Stimulated activated CD8-positive, alpha-beta memory T cell treated with anti-CD3 and anti-CD28 coated beads, Interleukin-4, amount 100 ng/mL, for 4 hours (primary cell): ENCODE results near the gene CYB561.

Source experiments
- DNase-seq, 2 donors: peaks; one replicate each; pipeline ENCODE4 v3.0.0-alpha.2; 2020; ENCODE audit warnings: low read depth in 2 of 2, low spot score in 1 of 2

CYB561 gene

DNA sequence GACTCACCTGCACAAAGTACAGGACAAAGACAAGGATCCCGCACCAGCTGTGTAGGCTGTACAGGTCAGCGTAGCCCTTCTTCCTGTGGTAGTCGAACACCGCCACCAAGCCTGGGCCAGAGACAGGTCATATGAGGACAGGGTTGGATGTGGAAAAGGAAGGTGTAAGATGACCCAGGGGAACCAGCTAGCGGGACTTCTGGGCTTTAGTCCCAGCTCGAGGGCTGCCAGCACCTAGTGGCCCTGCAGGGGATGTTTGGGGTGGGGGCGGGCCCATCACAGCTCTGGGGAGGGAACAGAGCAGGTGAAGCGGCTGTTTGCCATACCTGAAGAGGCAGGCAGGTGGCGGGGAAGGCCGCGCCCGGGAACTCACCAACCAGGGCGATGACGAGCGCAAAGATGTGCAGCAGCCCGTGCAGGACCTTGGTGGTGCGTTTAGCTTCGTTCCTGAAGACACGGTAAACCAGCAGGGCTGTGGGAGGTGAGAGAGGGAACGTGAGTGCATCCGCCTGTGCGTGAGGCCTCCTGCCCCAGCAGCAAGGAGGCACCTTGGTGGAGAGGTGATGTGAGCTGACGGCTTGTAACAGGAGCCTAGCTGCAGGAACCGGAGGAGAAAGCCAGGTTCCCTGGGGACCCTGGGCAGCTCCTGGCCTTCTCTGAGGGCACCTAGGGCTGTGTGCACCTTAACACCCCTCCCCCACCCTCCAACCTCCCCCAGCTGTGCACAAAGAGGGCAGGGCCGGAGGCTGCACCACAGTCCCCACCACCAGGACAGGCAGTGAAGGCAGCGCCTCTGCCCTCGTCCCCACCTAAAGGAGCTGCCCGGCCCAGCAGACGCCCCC, 10.2 kb downstream of the CYB561 start:
- DNase-seq, result no peak

DNA sequence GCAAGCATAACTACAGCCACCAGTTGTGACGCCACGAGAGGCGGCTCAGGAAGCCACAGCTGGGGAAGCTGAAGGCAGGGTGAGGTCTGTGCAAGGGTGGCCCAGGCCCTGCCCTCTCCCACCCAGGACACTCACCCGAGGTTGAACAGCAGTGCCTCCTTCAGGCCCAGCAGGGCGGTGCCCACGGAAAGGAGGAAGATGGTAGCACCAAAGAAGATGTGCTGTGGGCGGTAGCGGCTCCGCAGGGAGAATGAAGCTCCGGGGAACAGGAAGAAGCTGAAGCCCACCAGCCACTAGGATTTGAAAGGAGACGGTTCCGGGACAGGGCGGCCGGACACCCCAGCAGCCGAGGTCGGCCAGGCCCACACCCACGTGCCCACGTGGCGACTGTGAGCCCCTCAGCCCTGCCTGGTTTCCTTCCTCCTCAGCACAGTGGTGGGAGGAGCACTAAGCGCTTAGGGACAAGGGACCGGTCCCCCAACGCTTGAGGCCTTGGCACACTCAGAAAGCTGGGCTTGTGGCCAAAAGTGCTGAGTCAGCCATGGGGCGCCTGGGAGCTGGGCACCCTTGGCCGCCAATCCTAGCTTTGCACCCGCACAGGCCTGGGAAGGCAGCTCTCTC, 11.0 kb downstream of the CYB561 start:
- DNase-seq, result no peak

DNA sequence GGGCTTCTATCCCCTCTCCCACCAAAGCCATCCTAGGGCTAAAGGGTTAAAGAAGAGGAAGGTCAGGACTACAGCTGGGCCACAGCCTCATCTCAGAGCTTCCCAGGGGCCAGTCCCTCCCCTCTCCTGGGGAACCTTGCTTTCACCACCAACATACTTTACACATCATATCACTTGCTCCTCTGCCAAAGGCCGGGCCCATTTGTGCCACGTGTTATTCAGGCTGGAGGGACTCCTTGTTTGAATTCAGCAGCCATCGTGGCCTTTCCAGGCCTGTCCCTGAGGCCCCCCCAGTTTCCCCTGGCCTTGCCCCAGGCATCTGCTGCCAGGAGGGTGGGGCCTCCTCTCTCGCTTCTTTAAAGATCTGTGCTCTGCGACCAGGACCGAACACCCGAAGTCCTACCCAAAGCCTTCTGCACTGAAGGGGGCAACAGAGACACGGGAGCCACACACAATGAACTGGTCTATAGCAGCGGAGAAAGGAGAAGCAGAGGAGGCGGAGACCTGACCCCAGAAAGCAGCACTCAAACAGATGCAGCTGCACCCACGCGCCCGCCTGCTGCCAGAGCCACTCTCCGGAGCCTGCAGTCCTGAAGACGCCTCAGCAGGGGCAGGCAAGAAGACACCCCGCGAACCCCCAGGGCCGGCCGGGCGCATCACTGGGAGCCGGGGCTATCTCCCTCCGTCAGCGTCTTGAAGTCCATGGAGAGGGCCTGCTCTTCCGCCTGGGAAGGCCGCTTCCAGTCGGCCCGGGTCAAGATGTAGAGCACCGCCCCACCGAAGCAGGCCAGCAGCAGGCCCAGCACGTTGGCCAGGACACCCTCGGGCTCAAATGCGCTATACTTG, 12.1 kb downstream of the CYB561 start:
- DNase-seq, result no peak

DNA sequence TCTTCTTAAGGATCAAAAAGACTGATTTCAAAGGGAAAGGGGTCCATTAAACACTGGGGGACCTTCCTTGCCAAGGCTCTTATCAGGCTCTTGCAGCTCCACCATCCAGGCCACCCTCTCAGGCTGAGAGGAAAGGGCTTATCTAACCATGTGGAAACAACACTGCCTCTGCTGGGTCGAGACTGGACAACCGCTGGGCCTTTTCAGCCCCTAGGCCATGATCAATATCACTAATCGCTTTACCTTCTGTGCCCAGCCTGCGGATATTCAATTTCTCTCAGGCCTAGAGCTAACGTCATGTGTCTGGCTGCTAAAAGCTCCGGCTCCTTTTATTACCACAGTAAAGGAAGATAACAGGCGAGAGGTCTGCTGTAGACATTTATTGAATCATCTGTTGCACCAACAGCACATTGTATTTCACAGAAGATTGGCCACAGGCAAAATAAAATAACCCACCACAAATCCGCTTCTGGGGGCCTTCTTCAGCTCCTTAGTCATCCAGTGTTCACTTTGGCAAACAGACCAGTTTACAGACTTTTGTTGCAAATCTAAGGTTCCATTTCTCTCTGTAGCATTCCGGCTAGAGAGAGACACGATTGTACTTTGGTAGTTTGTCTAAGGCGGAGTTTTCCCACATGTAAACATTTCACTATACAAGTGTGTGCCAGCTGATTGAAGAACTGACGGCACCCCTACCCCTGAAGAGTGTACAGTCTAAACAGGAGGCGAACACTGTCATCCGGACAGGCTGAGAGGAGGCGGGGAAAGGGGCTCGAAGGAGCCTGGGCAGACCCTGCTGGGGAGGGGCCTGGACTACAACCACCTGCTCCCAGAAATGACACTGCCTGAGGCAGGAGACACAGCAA, 13.9 kb downstream of the CYB561 start:
- DNase-seq, result no peak

DNA sequence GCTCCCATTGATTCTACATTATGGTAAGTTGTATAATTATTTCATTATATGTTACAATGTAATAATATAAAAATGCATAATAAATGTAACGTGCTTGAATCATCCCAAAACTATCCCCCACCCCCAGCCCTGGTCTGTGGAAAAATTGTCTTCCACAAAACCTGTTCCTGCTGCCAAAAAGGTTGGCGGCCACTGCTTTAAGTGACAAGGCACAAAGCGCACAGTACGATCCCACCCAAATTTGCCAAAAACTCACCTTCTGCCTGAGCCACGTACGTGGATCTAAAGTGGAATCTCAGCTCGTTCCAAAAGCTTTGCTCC, 14.5 kb downstream of the CYB561 start:
- DNase-seq, result no peak

DNA sequence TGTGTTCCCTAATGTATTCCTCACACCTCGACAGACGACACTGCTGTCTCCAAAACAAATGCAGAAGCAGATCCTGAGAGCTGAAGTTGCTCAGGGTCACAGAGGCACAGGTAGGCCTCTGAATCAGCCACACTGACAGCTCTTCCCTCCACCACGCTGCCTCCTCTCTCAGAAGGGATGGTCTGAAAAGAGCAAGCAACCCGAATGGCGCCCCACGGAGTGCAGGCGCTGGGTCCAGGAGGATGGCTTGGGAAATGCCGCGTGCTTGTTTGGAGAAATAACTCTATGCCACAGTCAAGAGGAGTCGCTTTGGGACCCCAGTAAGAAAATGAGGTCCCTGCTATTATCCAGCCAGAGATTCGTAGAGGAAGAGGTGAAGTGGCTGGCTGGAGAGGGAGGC, 15.9 kb downstream of the CYB561 start:
- DNase-seq, result no peak

DNA sequence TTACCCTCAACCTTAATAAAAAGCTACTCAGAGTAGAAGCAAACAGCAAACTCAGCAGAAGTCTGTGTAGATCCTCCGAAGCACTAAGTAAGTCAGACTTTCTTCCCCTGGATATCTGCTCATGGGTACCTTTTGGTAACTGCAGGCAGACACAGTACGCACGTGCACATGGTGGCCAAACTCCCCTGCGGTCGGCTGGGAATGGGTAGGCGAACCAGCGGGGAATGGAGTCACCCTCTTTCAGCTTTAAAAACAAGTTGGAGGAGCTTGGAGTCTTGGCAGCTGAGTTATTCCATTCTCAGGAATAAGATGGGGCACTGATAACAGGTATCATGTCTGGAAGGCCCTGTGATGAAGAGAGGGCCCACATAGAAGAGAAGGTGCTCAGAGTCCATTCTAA, 16.3 kb downstream of the CYB561 start:
- no peak for DNase-seq

DNA sequence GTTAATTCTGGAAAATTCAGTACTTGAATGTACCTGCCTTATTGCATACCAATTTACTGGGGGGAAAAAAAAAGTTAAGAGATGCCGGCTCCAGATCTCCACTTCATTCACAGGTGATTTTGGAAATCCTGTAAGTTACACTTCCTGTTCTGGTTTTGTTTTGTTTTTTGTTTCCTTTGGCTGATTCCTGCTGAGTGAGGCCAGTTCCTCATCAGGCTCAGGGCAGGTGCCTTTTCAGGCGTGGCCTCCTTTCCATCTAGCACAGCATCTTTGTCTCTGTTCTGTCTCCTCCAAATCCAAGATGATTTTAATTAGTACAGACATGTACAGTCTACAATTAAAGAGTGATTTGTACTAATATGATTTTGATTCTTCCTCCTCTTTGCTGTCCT, 19.2 kb downstream of the CYB561 start:
- no peak for DNase-seq

DNA sequence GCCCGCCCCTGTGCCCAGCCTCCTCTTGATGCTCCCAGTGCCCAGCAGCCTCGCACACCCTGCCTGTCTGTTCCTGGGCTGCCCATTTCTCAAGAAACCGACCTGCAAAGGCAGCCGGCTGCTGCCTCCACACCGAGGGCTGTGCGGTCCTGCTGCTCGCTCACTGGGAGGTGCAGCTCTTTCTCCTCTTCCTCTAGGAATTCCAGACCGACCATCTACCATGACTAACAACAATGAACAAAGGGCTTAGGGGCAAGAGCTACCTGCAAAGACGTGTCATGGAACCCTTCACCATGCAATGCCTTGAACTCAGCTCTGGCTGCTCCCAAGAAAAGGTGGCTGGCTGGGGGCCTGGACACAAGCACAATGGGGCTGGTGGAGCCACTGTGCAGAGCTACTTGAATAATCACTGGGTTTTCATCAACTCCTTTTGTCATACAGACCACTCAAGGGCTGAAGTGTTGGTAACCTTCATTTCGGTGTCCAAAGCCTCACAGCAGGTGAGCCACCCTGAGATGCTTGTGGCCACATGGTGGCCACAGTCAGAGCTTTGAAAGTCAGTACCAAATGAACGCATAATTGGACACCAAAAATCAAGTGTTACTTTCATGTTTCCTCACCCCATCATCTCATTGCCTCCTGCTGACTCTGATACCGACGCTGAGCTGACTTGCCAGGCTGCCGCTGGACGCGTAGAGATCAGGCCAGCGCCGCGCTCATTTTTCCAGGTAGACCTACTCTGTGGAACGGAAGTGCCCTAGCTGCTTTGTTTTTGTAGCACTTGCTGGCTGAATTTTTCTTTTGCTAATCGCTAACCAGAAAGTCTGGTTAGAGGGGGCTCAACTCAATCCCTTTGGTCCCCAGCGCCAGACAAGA, 19.8 kb downstream of the CYB561 start:
- no peak for DNase-seq

DNA sequence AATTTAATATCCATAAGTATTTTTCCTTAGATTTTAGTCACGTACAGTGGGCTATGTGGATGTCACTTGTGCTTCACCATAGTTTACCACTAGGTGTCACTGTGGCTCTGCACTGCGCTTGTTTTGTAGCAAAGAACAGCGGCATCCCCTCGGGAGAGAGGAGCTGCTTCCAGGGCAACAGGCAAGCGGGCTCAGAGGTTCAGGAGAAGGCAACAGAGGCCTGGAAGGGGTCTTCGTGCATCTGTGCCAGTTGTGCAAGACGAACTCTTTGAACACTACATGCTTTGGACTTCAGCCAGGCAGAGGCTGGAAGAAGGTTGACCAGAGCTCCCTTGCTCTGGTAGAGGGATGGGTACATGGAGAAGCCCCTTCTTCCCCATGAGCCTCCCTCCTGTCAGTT, 20.6 kb downstream of the CYB561 start:
- DNase-seq, result peak in 1 of 2 donors; percentile 47

DNA sequence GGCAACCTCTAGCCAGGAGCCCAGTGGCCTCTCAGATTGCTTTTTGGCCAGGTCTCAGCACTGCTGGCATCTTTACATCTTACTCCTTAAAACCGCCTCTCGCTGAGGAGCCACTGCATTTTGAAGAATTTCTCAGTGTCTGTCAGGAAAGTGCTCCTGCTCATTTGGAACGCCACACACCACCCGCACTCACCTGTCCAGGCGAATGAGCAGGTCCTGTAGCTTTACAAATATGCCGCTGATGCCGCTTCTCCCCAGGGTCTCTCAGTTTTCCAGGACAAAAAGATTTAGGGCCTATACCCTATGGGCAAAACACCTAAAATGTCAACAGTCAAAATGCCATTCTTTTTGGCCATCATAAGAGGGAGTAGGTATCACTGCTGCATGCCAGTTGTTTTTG, 22.1 kb downstream of the CYB561 start:
- no peak for DNase-seq

DNA sequence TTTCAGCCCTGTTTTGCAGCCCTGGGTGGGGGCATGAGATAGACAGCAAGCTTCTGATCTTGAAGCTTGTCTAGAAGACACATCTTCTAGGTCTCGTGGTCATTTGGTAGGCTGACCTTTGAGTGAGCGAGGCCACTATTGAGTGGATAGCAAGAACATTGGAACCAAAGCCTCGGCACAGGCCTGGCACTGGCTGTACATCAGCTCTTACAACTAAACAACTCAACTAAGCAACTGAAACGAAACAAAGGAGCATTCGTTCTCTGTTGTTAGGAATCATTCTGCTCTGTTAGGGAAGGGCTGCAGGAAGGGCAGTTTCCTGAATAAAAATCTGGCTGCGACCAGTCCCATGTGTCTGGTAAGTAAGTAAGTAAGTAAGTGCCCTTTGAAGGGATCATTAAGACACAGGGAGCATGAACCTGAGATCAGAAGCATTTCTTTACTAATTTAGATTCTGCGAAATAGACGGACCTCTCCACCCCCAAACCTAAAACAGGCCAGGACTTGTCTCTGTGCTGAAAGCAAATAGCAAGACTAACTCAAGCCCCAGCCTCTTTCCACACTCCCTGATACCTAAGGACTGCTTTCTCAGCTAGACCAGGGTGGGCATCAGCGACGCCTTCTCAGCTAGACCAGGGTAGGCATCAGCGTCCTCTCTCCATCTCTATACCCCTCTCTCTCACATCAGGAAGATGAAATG, 22.7 kb downstream of the CYB561 start:
- DNase-seq, result no peak

DNA sequence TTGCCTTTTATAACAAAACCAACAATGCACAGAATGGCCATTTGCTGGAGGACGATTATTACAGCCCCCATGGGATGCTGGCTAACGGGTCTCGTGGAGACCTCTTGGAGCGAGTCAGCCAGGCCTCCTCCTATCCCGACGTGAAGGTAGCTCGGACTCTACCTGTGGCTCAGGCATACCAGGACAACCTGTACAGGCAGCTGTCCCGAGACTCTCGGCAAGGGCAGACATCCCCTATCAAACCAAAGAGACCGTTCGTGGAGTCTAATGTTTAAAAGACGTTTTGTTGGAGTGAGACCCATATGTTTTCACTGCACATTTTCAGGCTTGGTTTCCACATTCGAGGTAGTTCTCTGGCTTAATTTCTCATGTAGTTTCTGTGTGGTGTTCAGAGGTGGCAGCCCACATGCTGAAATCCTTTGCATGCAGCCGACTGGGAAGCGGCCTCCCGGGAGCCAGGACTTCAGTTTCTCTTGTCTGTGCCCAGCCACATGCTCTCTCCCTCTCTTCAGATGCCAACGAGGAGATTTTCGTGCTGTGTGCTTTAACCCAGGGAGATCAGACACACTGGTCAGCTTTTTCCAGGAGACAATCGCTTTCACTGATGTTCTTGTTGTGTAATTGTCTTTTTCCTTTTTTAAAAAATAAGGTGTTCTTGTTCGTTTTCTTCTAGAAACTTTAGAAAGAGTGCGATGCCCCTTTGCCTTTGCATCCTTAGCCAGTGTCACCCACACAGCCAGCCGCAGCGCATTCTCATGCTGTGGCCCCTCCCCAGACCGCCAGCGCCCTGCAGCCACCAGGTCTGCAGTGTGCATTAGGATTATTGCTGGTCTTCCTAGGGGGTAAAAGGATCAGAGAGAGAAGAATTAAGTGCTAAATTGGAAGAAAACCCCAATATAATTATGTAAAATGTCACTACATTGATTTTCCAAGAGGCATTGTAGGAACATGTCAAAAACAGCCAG, 24.1 kb downstream of the CYB561 start:
- no peak for DNase-seq

DNA sequence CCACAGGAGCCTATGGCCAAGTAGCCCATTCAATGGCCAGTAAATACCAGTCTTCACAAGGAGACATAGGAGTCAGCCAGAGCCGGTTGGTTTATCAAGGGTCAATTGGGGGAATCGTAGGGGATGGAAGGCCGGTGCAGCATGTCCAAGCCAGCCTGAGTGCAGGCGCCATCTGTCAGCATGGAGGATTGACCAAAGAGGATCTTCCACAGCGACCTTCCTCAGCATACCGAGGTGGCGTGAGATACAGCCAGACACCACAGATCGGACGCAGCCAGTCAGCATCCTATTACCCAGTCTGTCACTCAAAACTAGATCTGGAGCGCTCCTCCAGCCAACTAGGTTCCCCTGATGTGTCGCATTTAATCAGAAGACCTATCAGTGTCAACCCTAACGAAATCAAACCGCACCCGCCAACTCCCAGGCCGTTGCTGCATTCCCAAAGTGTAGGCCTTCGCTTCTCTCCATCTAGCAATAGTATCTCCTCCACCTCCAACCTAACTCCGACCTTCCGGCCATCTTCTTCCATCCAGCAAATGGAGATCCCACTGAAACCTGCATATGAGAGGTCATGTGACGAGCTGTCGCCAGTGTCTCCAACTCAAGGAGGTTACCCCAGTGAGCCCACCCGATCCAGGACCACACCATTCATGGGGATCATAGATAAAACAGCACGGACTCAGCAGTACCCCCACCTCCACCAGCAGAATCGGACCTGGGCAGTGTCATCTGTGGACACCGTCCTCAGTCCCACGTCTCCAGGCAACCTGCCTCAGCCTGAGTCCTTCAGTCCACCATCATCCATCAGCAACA, 25.0 kb downstream of the CYB561 start:
- DNase-seq, result no peak

DNA sequence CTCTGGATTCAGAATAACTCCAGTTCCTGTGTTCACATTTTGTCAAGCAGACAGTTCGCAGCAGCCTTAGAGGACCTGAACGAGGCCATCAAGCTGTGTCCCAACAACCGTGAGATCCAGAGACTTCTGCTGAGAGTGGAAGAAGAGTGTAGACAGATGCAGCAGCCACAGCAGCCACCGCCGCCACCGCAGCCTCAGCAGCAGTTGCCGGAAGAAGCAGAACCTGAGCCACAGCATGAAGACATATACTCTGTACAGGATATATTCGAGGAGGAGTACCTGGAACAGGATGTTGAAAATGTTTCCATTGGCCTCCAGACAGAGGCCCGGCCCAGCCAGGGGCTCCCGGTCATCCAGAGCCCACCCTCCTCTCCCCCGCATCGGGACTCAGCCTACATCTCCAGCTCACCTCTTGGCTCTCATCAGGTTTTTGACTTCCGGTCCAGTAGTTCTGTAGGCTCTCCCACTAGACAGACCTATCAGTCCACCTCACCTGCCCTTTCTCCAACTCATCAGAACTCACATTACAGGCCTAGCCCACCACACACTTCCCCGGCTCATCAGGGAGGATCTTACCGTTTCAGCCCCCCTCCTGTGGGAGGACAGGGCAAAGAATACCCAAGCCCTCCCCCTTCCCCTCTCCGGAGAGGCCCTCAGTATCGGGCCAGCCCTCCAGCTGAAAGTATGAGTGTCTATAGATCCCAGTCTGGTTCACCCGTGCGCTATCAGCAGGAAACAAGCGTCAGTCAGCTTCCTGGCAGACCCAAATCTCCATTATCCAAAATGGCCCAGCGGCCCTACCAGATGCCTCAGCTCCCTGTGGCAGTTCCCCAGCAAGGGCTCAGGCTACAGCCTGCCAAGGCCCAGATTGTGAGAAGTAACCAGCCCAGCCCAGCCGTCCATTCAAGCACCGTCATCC, 25.9 kb downstream of the CYB561 start:
- DNase-seq, result no peak

DNA sequence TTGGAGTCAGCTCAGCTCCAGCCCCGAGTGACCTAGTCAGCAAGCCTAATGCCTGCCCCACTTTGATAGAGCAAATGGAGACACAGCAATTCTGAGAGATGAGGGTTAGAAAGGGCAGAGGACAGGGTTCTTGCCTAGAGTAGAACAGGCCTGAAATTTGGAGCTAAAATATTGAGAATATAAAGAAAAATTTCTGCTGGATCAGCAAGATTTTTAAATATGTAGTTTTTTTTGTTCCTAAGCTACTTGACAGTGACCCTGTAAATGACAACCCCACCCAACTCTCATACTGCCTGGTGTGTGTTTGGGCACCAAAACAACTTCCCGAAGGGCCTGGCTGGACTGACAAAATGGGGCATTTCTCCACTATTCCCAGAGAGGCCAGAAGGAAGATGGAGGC, 26.7 kb downstream of the CYB561 start:
- DNase-seq, result no peak

DNA sequence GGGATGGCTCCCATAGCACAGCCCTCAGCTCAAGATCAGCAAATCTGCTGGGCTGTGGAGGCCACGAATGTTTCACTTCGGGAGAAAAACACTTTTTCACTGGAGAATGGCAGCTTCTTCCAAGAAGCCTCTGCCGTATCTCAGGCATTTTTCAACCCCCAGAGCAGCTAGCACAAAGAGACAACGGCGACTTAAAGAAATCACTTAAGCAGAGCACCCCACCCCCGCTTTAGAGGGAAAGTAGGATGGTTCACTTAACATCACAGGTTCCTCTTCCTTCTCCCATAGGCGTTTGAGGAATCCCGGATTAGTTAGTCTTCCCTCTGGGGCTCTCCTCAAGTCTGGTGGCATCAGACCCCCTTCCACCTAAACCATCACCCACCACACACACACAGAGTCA, 27.6 kb downstream of the CYB561 start:
- DNase-seq, result no peak
